Hepatocyte (in vitro differentiated cells): ENCODE results near the gene IL1R1. TPM values are rescaled to one million over a fixed set of nuclear protein-coding genes. Genes with fewer than 3 reads are reported as not detected.

Experiments used
- DNase-seq: peaks from one replicate; pipeline ENCODE4 v3.0.0-alpha.2; 2016; ENCODE audit warnings: low spot score
- H2AFZ ChIP-seq: fragments of 200-600 bp; sonication (generic); 2 replicates; pipeline ENCODE4 v1.6.0; 2016; ENCODE audit warnings: antibody characterized with exemption, mild to moderate bottlenecking
- H3K27ac ChIP-seq: fragments of 200-600 bp; sonication (generic); 2 replicates; pipeline ENCODE4 v1.5.1; 2016; ENCODE audit warnings: mild to moderate bottlenecking
- H3K27me3 ChIP-seq: fragments of 200-600 bp; sonication (generic); 2 replicates; pipeline ENCODE4 v1.6.1; 2016
- H3K36me3 ChIP-seq: fragments of 200-600 bp; sonication (generic); replicated peaks from 2 replicates; pipeline ENCODE4 v1.5.1; 2016; ENCODE audit warnings: low read depth; ENCODE audit not compliant: insufficient read depth
- H3K4me1 ChIP-seq: fragments of 200-600 bp; sonication (generic); 2 replicates; pipeline ENCODE4 v1.5.1; 2016; ENCODE audit warnings: mild to moderate bottlenecking, moderate library complexity; ENCODE audit not compliant: insufficient read depth
- H3K4me2 ChIP-seq: fragments of 200-600 bp; sonication (generic); 2 replicates; pipeline ENCODE4 v1.6.0; 2016
- H3K4me3 ChIP-seq: fragments of 200-600 bp; sonication (generic); 2 replicates; pipeline ENCODE4 v1.5.1; 2016; ENCODE audit warnings: mild to moderate bottlenecking
- H3K79me2 ChIP-seq: fragments of 200-600 bp; sonication (generic); 2 replicates; pipeline ENCODE4 v1.6.0; 2017; ENCODE audit warnings: mild to moderate bottlenecking
- H3K9me2 ChIP-seq: fragments of 200-600 bp; sonication (generic); replicated peaks from 2 replicates; pipeline ENCODE4 v1.6.0; 2017; ENCODE audit warnings: mild to moderate bottlenecking; ENCODE audit not compliant: insufficient read depth
- H3K9me3 ChIP-seq: fragments of 200-600 bp; sonication (generic); 2 replicates; pipeline ENCODE4 v1.5.1; 2016; ENCODE audit warnings: low read depth, mild to moderate bottlenecking
- H4K20me1 ChIP-seq: fragments of 200-600 bp; sonication (generic); 2 replicates; pipeline ENCODE4 v1.6.0; 2016; ENCODE audit warnings: mild to moderate bottlenecking; ENCODE audit not compliant: insufficient read depth, poor library complexity, severe bottlenecking
- EZH2 ChIP-seq: fragments of 200-600 bp; sonication (generic); IDR thresholded peaks from 2 replicates; pipeline ENCODE4 v1.6.1; 2016; ENCODE audit warnings: antibody characterized with exemption, mild to moderate bottlenecking, borderline replicate concordance
- EZH2phosphoT487 ChIP-seq: fragments of 200-600 bp; sonication (generic); IDR thresholded peaks from one replicate; pipeline ENCODE4 v1.6.1; 2018; ENCODE audit warnings: antibody characterized with exemption, mild to moderate bottlenecking, low read depth, moderate library complexity; ENCODE audit not compliant: unreplicated experiment, severe bottlenecking
- WGBS: methylation state at CpG from one replicate; pipeline ENCODE4 v1.1.6; 2016; ENCODE audit warnings: low lambda C conversion rate; ENCODE audit errors: missing lambda C conversion rate; 5-methylcytosine and 5-hydroxymethylcytosine counted together
- polyA plus RNA-seq: library from polyadenylated mRNA; unstranded; fragments of >200 nt; fragmentation: Nextera tagmentation; extraction: Ambion mirVana; gene quantifications from 2 replicates; pipeline ENCODE4 v1.2.1, GENCODE V29; 2016
- total RNA-seq: library from RNA; depleted of rRNA; stranded (reverse); fragments of >200 nt; gene quantifications from 2 replicates; pipeline ENCODE4 v1.2.3, GENCODE V29; 2014
- TF ChIP-seq, protein P1 (sequence below): fragments of 200-600 bp; sonication (generic); IDR thresholded peaks from 2 replicates; pipeline ENCODE4 v1.5.1; 2016; ENCODE audit warnings: antibody characterized with exemption, mild to moderate bottlenecking; ENCODE audit not compliant: poor library complexity

IL1R1 gene
- total and polyA plus RNA-seq, 2 experiments from 2014 or later = 49.6 to 72.8 TPM

GRCh38 chr2:102129082-102129481 is 13.5 kb upstream of the IL1R1 start:
- H3K36me3 ChIP-seq = no peaks in the 10 kb centered on the region
- H3K4me2 ChIP-seq = no peak overlapping the region
- H3K9me2 ChIP-seq = no peaks in the 10 kb centered on the region
- H3K79me2 ChIP-seq = peaks cover 2% of the 10 kb centered on the region
- no peak overlapping the region for H3K27ac ChIP-seq
- H3K4me1 ChIP-seq = no peaks in the 10 kb centered on the region
- WGBS = 100% methylated on average over 1 of the region's 1 CpG
- no peak overlapping the region for H2AFZ ChIP-seq
- H4K20me1 ChIP-seq = no peaks in the 10 kb centered on the region
- no peaks in the 10 kb centered on the region for H3K27me3 ChIP-seq
- no peak overlapping the region for H3K4me3 ChIP-seq
- no peaks in the 10 kb centered on the region for H3K9me3 ChIP-seq
- TF ChIP-seq EZH2phosphoT487 = no peak
- TF ChIP-seq, protein P1, sequence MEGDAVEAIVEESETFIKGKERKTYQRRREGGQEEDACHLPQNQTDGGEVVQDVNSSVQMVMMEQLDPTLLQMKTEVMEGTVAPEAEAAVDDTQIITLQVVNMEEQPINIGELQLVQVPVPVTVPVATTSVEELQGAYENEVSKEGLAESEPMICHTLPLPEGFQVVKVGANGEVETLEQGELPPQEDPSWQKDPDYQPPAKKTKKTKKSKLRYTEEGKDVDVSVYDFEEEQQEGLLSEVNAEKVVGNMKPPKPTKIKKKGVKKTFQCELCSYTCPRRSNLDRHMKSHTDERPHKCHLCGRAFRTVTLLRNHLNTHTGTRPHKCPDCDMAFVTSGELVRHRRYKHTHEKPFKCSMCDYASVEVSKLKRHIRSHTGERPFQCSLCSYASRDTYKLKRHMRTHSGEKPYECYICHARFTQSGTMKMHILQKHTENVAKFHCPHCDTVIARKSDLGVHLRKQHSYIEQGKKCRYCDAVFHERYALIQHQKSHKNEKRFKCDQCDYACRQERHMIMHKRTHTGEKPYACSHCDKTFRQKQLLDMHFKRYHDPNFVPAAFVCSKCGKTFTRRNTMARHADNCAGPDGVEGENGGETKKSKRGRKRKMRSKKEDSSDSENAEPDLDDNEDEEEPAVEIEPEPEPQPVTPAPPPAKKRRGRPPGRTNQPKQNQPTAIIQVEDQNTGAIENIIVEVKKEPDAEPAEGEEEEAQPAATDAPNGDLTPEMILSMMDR = no peak
- TF ChIP-seq EZH2 = no peak
- DNase-seq = no peak

DNA sequence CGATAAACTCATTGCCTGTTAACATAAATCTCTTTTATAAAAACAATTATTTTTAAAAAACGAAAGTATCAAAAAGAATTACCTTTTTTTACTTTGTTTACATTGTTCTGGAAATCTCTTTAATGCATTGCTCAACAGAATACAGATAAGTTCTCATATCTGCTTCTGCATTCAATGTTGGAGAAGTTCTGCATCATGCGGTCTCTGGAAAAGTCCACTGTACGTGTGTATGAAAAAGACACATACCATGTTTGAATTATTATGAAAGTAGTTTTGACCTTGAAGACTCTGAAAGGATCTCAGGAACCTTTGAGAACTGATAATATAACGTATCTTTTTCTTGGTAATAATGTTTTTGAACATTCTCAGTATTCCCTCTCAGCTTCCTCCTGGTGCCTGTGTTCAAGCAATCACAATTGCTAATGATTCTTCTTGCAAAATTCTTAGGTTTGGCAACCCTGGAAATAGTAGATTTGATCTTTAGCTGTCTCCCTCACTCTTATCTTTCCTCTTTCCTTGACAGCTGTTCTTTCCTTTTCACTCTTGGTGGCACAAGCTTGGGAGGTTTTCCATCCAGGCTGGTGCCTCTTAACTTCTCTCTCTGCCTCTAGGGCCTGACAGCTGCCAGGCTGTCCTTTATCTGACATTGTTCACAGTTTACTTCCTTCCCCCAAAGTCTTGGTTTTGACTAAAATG is 12.4 kb upstream of the IL1R1 start:
- Histone ChIP-seq H3K4me1 (no peaks in the 10 kb centered on the region), H3K36me3 (no peaks in the 10 kb centered on the region), H4K20me1 (no peaks in the 10 kb centered on the region), H3K79me2 (peaks cover 2% of the 10 kb centered on the region), H3K9me3 (no peaks in the 10 kb centered on the region), H3K4me2 (no peak overlapping the region), H3K9me2 (no peaks in the 10 kb centered on the region), H3K4me3 (no peak overlapping the region), H3K27ac (peak overlapping the region; percentile 43), H2AFZ (no peak overlapping the region), H3K27me3 (no peaks in the 10 kb centered on the region)
- TF ChIP-seq, protein P1 = no peak
- TF ChIP-seq EZH2 (no peak), EZH2phosphoT487 (no peak)
- DNase-seq = no peak
- 84% methylated on average over 5 of the region's 5 CpGs for WGBS

DNA sequence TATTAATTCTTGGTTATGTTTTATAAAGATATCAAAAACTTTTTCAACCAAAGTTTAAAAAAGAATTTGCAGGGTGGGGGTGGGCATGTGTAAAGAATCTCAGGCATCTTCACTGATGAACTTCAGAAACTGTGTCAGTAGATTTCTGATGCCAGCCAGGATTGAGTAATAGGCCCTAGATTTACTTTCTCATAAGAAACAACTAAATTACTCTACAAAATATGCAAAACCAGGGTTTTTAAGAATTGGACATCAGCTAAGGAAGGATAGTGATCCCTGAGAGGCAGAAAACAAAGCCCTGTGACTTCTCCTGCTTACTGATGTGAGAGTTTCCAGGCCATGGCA is 11.9 kb upstream of the IL1R1 start:
- no peaks in the 10 kb centered on the region for H3K27me3 ChIP-seq
- no peaks in the 10 kb centered on the region for H4K20me1 ChIP-seq
- H3K4me1 ChIP-seq = no peaks in the 10 kb centered on the region
- no peak overlapping the region for H3K4me3 ChIP-seq
- no peaks in the 10 kb centered on the region for H3K9me2 ChIP-seq
- H3K36me3 ChIP-seq = no peaks in the 10 kb centered on the region
- H3K9me3 ChIP-seq = no peaks in the 10 kb centered on the region
- H3K79me2 ChIP-seq = no peaks in the 10 kb centered on the region
- peak overlapping the region; percentile 43 for H3K27ac ChIP-seq
- TF ChIP-seq EZH2 (no peak), EZH2phosphoT487 (no peak)
- TF ChIP-seq, protein P1 = no peak
- DNase-seq = no peak
- H3K4me2 ChIP-seq = no peak overlapping the region
- H2AFZ ChIP-seq = no peak overlapping the region

DNA sequence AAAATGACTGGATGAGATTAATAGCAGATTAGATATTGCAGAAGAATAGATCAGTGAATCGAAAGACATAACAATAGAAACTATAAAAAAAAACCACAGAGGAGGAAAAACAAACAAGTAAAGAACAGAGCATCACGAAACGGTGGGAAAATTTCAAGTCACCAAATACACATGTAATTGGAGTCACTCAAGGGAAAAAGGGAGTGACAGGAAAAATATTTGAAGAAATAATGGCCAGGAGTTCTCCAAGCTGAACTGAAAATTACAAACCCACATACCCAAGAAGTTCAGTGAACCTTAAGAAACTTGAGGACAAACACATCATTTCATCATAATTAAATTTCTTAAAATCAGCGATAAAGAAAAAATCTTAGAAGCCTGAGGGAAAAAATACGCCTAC is 11.0 kb upstream of the IL1R1 start:
- no peak for DNase-seq
- no peaks in the 10 kb centered on the region for H3K36me3 ChIP-seq
- H3K9me2 ChIP-seq = no peaks in the 10 kb centered on the region
- no peak overlapping the region for H3K4me2 ChIP-seq
- no peaks in the 10 kb centered on the region for H3K4me1 ChIP-seq
- H4K20me1 ChIP-seq = no peaks in the 10 kb centered on the region
- no peak overlapping the region for H3K4me3 ChIP-seq
- H3K9me3 ChIP-seq = no peaks in the 10 kb centered on the region
- H3K27ac ChIP-seq = no peak overlapping the region
- TF ChIP-seq EZH2 = no peak
- no peak for TF ChIP-seq EZH2phosphoT487
- TF ChIP-seq, protein P1 = no peak
- H3K27me3 ChIP-seq = no peaks in the 10 kb centered on the region
- no peaks in the 10 kb centered on the region for H3K79me2 ChIP-seq
- WGBS = 93% methylated on average over 5 of the region's 5 CpGs
- no peak overlapping the region for H2AFZ ChIP-seq
